NAMALWA (cell line): ENCODE data around the gene CNRIP1.
A peak's percentile ranks its signal among the peaks of the same experiment; 100 is the strongest.
"Not testable (repeated sequence)": the region's sequence is repeated elsewhere in the genome, so short reads cannot be mapped to it uniquely, and the experiment has no call there.

Experiments used
- DNase-seq: peaks from one replicate; pipeline ENCODE4 v3.0.0-alpha.2; 2015; ENCODE audit warnings: low spot score

Gene CNRIP1

DNA sequence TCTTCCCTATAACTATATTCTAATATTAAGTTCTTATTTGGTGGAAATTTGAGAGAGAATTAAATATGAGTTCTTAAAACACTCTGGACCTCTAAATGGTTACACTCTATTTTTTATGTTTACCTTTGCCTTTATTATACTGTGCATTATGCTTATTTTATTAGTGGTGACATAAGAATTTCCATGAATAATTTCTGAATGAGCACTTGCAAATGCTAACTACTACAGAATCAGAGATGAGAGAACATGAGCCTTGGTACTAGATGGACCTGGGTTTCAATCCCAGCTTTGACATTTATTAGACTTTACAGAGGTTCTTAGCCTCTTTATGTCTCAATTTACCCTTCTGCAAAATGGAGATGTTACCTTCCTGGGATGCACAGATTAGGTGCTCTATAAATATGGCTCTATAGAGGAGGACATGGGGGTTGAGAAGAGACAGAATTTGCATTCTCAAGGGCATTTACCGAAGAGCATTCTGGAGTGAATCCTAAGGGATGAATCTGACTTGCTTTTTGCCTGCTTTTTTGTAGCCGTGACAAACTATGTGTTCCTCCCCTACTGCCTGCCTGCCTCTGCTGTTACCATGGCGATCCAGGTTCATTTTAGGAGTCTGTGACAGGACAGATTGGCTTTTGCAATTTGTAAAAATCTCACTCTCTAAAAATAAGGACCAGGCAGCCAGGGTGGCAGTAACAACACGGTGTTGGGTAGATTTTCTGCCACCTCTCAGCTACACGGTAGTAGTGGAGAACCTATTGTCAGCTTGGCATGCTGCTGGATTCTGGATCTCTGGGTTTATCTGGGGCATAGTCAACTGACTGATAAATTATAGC, 20.7 kb upstream of the CNRIP1 start:
- DNase-seq = no peak

DNA sequence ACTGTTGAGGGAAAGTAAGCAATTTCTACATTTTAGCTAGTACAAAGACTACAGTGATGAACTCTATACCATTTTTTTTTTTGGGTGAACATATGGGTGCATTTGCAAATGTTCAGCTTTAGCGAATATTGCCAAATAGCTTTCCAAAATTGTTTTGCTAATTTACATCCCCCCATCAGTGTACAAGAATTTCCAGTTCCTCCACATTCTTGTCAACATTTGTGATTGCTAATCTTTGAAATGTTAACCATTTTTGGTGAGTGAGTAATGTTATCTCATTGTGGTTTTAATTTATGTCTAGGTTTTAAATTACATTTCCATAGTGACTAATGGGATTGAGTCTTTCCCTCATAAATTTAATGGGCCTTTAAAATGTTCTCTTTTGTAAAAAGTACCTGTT, 16.4 kb upstream of the CNRIP1 start:
- DNase-seq = no peak

DNA sequence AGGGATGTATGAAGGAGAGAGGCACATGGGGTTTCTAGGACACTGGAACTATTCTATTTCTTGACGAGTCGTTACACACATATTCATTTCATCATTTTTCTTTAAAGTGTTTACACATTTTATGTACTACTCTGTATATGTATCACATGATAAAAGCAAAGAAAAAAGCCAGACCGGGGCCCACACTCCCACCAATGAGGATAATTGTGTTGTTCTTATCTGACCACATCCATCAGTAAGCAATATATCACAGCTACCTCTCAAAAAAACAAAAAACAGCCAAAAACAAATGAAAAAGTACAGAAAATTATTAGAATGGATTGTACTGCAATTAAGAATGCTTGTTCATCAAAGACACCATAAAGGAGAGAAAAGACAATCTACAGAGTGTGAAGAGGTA, 14.2 kb upstream of the CNRIP1 start:
- DNase-seq = no peak

DNA sequence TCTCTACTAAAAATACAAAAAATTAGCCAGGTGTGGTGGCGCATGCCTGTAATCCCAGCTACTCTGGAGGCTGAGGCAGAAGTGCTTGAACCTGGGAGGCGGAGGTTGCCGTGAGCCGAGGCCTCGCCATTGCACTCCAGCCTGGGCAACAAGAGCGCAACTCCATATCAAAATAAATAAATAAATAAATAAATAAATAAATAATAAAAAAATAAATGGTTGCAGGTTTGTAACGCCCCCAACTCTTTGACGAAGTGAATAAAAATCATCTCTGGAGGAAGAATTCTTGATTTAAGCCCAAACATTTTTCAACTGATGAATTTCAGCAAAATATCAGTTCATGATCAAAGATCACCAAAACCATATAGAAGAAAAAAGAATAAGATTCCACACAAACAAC, 13.3 kb upstream of the CNRIP1 start:
- no peak for DNase-seq

DNA sequence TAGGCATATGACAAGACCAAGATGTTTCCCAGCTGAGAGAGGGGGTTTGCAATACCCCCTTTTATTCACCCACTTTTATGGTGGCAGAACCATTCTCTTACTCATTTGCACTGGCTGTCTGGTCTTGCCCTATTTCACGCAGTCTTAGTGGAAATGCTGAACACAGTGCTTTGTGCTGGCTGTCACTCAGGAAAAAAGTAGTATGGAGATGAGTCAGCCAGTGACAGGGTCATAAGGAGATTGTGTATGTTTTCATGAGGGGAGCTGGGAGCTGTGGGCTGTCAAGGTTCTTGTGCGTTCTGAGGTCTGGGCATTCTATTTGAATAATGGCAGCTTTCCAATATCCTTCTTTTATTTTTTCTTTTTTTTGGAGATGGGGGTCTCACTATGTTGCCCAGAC, 10.9 kb upstream of the CNRIP1 start:
- DNase-seq = no peak

DNA sequence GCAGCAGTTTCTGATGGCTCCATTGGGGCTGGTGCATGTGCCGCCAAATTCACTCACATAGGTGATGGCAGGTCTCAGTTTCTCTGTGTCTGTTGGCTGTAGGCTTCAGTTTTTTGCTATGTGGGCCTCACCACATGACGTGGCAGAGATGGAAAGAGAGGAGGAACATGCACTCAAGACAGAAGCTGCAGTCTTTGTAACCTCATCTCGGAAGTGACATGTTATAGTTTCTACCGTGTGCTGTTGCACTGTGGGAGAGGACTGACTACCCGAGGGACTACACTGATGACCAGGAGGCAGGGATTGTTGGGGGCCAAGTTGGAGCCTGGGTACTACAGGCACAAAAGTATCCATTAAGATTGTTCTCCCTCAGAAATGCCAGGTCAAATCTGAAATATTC, 9.2 kb upstream of the CNRIP1 start:
- no peak for DNase-seq

DNA sequence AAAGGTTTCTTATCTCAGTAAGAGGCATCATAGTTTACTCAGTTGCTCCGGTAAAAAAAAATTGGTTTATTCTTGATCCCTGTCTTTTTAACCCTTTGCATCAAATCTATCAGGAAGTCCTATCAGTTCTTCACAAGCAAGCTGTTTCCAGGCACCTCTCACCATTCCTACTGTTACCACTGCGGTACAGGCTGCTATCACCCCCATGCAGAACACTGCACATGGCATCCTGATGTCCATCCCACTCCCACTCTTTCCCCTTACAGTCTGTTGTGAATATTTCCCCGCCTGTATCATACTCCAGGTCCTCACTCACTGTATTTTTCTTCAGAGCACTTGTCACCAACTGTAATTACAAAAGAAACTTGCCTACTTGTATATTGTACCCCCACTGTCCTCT, 5.3 kb upstream of the CNRIP1 start:
- DNase-seq = no peak

DNA sequence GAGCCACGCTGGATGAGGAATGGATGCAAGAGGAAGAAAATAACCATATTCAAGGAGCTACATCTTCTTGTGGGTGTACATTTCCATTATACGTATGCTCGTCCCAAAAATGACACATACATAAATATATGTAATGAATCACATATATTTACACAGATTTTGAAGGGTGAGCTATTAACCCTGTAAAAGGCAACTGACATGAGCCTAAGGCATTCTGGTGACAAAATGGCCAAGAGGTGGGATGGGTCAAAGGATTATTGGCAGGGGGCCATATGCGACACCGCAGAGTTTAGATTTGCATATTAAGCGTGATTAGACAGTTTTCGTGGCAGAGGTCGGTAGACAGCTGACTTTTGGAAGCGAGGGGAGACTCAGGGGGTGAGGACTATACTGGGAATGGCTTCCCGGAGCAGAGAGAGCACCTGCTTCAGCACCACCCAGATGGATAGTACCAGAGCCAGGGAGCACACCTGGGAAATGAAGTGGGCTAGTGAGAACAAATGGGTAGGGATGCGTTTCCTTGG, 431 bp upstream of the CNRIP1 start:
- no peak for DNase-seq

DNA sequence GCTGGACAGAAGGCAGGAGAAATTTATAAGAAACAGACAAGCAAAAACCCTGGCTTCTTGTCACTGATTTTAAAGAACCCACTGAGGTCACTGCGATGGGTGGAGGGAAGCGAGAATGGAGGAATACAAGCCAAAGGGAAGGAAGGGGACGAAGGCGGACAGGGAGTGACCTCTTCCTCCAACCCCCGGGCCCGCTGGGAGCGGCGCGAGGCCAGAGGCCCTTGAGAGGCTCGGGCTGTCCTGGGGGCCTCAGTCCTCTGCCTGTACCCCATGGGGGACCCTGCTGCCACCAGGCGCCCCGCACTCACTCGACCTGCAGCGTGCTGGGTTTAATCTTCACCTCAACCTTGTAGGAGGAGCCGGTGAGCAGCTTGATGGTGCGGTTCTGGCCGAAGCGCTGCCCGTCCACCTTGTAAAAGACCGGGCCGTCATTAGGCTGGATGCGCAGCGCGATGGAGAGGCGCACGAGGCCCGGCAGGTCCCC, 793 bp downstream of the CNRIP1 start:
- DNase-seq = no peak

DNA sequence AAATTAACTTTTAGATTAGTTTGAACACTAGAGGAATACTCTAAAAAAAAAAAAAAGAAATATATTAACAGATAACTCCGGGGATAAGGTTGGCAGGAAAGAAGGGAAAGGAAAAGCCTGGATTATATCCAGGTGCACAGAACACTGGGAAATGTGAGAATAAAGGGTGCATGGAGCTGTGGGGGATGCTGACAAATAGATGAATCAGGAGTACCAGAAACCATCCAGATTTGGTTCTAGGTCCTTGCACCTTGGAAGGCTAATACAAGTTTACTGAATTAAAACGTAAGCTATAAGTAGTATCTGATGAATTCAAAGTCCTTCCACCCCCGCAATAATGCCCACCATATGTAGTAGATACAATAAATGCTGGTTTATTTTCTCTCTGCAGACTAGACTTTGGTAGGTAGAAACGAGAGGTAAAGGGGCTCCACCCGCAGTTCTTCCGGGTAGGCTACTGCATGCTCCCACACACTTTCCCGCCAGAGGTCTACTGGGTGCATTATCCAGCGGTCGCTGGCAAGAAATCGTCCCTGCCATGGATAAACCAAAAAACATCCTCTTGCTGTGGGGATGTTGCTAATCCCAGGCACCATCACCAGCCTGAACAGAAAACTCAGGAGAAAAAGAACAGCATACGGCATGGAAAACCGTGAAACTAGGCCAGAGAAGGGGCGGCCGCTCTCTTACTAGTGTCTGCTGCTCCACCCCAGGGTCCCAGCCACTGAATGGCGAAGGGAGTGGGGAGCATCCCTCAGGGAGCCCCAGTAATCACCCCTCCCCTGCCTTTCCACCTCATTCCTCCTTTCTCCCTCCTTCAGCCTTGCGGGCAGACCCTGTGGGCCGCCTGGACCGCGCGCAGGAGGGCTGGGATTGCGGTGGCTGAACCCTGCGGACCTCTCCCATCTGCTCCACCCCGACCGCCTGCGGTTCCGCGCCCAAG, 1.5 kb downstream of the CNRIP1 start:
- no peak for DNase-seq

DNA sequence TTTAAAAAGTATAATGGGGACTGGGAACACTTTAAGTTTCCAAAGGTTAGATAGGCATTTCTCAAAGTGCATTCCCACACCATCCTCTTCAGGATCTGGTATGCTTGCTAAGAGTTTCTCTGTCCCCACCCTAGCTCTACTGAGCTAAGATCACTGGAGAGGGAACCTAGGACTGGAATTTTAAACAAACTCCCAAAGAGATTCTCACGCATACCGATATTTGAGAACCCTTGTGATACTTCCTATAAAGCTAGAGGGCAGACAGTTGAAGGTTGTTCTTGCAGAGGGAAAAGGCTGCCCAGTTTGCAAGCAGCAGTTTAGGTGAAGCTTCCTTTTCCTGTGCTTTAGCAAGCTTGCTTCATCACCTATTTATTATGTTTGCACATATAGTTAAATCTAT, 3.6 kb downstream of the CNRIP1 start:
- no peak for DNase-seq

DNA sequence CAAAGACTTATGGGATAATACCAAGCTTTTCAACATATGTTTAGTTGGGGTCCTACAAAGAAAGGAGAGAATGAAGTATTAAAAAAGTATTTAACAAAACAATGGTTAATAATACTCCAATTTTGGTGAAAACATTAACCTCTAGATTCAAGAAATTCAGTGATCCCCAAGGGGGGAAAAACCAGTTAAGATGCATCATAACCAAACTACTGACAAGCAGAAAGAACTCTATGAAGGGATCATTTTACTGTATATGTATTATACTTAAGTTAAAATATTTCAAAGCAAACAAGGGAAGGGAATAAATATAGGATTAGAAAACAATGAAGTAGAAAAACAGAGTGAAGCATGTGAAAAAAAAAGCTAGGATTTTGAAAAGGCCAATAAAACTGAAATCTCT, 8.7 kb downstream of the CNRIP1 start:
- DNase-seq = no peak

DNA sequence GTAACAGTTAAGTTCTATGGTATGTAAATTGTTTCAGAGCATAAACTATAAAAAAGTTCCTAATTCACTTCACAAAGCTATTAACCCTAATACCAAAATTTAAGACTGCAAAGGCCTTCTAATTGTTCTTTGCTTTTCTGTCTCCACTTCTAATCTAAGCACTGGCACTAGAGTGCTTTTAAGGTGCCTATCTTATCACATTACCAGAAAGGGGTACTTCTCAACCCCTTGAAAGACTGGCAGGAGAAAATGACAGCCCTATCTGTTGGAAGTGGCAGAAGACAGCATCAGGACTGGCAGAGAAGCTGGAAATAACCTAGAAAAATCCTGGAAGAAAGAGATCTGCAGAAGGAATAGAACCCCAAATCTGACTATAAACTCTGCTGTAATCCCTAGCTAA, 10.3 kb downstream of the CNRIP1 start:
- DNase-seq = no peak

DNA sequence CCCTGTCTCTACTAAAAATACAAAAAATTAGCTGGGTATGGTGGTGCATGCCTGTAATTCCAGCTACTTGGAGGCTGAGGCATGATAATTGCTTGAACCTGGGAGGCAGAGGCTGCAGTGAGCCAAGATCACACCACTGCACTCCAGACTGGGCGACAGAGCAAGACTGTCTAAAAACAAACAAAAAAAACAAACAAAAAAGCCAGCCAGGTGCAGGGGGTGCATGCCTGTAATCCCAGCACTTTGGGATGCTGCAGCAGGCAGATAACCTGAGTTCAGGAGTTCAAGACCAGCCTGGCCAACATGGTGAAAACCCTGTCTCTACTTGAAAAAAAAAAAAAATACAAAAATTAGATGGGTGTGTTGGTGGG, 15.9 kb downstream of the CNRIP1 start:
- DNase-seq = not testable (repeated sequence)

DNA sequence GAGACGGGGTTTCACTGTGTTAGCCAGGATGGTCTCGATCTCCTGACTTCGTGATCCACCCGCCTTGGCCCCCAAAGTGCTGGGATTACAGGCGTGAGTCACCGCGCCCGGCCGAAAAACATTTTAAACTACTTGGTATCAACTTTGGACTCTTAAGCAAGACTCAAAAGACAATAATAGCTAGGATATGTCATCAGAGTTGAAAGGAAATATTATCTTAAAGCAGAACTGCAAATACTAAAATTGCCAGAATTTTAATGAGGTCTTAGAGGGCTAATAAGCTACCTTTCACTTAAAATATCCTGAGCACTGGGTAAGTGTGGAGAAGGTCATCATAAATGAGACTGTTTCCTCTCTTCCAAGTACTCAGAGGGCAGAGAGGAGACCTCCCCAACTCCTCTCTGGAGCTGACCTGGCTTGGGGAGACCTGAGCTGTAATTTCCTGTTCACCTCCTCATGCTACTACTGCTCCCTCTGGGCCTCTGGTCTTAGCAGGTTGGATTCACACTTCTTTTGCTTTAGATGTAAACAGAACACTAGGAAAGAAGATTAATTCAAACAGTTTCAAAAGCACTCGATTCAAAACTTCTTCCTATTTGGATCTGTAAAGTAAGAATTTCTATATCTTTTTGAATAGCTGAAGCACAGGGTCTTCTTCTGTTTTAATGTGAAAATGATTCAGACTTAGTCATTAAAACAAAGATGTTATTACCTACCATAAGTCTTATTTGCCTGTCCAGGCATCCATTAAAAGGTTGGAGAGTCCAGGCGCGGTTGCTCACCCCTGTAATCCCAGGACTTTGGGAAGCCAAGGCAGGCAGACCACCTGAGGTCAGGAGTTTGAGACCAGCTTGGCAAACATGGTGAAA, 16.5 kb downstream of the CNRIP1 start:
- no peak for DNase-seq

DNA sequence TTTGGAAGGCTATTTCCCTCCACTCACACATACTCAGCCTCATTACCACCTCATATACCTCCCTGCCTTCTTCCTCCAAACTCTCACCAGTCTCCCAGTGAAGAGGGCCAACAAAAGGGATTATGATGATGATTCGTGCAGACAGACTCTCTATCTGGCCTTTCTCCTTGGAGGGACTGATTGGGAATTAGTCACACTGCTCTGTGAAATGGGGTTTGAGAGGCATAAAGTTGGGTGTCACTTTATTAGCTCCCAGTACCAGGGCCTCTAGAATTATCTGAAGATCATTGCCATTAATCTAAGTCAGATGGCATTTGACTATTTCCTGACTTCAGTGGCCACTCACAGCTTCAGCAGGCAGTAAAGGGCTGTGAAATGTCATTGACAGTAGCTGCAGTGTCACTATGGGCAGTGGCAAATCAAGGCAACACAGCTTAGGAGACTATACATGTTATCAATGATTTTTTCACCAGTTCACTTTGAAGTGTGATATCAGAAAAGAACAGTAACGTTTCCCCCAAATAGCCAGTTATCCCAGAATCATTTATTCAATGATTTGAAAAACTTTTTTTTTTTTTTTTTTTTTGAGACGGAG, 17.4 kb downstream of the CNRIP1 start:
- no peak for DNase-seq

DNA sequence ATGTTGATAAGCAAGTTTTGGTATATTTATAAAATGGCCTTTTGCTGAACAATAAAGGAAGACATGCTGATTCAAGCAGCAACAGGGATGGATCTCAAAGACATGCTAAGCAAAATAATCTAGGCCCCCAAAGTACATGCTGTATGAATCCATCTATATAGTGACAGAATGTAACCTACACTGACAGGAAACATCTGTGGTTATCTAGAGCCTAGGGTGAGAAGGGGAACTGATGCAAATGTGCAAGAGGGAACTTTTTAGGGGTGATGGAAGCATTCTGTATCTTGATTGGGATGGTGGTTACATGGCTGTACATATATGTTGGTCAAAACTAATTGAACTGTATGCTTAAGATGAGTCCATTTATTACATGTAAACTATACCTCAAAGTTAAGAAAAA, 24.2 kb downstream of the CNRIP1 start:
- peak; percentile 31 for DNase-seq

DNA sequence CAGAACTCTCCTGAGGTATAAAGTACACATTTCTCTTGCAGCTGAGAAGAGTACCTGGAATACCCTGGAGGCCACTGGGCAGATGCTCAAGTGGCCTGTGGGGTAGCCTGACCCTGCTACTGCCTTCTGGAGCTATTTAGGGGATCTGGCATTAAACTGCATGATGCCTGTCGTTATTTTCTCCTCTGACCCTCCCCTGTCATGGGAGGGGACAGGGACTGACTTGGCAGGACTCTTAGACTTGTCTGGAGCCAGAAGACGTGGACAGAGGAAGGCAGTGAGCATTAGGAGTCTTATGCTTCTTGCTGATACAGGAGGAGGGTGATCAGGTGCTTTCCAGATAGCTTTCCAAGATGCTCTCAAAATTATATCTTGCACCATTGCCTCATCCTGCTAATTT, 24.8 kb downstream of the CNRIP1 start:
- DNase-seq = no peak

DNA sequence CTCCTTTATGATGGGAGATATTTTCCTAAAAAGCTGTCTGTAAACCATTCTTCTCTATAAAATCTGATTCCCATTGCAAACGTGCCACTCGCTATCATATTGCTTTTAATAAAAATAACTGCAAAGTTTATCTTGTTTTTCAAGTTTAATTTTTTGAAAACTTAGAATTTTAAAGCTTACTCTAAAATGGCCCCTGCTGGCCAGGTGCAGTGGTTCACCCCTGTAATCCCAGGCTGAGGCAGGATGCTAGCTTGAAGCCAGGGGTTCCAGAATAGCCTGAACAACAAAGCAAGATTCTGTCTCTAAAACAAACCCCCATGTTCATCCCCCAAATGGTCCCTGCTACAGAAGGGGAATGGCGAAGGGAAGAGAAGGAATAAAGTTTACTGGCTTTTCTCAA, 25.6 kb downstream of the CNRIP1 start:
- no peak for DNase-seq

DNA sequence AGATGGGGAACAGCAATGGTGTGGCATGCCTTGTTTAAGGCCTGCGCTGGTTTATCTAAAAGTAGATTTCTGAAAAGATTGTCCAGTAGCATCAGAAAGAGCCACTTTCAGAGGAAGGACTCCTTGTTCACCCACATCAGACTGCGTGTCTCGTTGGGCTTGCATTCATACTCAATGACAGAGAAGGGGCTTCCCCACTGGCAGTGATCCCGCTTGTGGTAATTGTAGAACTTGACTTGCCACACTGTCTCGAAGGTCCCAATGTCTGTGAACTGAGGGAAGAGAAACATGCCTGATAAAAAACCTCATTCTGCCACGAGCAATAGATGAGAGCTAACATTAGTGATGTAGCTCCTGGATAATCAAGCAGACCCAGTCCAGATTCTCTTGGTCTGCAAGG, 26.0 kb downstream of the CNRIP1 start:
- no peak for DNase-seq

DNA sequence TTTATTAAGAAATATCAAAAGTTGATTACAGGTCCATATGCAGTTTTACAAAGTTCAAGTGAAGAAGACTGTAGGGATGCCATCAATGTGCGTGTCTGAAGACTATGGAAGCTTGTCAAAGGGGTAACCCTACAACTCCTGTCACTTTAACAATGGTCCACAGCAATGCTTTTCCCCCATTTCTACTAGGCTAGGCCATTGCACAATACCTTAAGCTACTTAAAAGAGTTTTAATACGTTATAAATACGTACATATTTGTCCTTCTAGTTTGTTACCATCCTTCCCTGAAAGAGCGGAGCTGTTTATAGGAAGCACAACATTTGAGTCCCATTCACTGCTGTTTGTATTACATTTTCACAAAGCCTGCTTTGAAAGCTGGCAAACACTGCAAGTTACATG, 26.7 kb downstream of the CNRIP1 start:
- no peak for DNase-seq
